Measurements from ENCODE around the gene KIRREL3. TPM values are rescaled to one million over a fixed set of nuclear protein-coding genes. Genes with fewer than 3 reads are reported as not detected.

The KIRREL3 gene
- polyA plus RNA-seq, 1 donor, result 0.49 TPM

DNA sequence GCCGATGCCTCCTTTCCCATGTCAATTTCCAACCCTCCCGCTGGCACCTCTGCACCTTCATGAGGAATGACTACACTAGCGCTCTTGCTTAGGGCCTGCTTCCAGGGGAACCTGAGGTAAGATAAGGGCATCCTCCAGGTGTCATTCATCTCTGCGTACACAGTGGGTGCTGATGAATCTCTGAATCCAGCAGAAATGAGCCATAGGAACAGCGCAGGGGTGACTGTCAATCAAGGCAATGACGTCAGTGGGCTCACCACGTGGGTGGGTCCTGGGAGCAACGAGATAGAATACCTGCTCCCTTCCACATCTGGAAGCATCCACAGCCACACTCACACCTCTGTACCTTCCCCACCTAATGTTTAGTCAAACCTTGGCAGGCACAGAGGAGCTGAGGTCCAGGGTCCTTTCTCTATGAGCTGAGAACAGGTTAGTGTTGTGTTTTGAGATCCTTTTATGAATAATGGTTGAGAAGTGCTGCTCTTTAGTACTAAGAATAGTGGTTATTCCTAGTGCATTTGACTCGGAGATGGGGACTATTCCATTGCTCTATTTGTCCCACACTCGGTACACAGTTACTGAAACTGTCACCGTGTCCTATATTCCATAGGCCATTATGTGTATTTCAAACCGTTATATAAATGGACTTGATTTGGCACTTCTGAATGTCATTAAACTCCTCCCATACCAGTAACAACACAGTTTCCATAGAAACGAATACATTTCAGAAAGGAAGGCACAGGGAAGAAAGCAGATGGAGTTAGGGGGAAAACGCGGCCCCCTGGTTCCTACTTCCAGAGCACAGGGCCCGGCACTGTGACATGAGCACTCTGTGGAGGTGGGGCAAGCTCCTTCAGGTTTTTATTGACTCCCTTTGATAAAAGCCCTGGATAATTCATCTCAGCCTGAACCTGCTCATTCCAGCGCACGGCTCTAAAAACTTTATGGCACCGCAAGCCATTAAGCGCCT is 451.7 kb downstream of the KIRREL3 start:
- DNase-seq, result no peak

DNA sequence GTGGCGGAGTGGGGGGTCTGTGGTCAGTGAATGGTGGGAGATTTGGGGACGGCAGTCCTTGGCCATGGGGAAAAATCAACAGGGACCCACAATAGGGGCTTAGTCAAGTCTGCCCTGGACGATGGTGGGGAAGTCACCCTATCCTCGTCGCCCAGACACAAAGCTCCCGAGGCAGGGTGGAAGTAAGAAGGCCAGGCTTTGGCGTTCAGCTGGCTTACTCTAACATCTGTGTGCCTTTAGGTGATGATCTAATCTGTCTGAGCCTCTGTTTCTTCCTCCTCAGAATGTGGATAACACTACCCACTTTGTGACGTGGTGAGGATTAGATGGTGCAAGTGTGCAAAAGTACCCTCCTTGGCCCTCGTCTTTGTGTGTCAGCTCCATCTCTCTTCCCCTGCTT is 452.9 kb downstream of the KIRREL3 start:
- DNase-seq, result no peak

DNA sequence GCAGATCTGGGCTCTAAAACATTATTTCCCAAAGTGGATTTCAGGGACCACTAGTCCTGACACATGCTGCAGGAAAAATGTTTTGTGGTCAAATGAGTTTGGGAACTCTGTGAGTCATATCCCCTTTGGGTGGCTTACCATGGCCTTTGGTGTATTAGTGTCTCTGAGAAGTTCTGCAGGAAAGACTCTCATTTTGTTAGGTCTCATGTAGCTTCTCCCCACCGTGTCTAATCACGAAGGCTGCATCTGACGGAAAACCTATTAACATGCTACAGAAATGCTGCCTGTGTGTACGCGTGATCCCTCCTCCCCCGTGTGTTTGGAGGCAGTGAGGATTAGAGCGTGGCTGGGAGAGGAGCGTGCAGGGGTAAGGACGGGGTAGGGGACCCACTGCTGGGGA is 453.4 kb downstream of the KIRREL3 start:
- no peak for DNase-seq

DNA sequence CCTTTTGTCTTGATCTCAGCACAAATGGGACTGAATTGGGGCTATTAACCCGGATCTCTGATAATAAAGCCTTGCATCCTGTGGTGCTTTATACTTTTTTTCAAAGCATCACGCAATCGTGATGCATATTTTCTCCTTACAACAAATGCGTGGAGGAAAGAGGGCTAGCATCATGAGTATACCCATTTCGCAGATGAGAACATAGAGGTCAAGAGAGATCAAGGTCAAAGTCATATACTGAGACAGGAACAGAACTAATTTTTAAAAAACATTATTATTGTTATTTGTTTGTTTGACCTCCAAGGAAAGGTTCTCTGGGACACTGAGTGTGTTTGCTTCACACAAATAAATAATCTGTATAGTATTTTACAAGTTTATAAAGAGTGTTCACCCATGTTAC is 453.9 kb downstream of the KIRREL3 start:
- no peak for DNase-seq

DNA sequence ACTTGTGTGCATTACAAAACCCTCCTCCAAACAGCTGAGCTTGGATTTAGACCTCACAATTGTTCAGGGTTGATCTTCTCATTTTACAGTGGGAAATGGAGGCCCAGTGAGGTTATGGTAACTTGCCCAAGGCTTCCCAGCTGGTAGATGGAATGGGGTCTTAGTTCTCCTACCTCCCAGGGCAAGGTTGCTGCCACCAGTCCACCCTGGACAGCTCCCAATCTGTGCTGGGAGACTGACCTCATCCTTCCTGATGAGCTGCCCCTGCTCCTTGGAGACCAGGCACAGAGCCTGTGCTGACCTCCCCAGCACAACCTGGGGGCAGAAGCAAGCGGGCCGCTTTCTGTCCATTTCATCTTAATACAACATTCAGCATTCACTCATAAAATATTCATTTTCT is 454.4 kb downstream of the KIRREL3 start:
- no peak for DNase-seq

DNA sequence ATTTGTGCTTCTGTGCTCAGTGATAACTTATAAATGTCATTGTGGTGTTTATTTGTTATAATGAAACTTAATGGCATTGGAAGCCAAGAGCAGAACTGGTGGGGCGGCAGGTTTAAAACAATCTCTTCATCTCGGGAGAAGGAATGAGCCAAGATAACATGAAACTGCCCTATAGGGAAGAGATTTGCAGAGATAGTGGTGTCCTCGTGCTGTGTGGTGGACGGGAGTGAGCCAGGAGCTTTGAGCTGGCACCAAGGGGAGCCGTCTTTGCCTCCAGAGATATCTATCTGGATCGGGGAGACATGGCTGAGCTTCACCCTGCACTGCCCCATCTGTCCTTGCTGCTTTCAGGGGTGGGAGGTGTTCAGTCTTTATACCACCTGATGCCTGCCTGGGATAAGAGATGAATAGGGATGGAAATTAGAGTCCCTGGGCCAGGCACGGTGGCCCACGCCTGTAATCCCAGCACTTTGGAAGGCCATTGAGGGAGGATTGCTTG is 455.5 kb downstream of the KIRREL3 start:
- no peak for DNase-seq

DNA sequence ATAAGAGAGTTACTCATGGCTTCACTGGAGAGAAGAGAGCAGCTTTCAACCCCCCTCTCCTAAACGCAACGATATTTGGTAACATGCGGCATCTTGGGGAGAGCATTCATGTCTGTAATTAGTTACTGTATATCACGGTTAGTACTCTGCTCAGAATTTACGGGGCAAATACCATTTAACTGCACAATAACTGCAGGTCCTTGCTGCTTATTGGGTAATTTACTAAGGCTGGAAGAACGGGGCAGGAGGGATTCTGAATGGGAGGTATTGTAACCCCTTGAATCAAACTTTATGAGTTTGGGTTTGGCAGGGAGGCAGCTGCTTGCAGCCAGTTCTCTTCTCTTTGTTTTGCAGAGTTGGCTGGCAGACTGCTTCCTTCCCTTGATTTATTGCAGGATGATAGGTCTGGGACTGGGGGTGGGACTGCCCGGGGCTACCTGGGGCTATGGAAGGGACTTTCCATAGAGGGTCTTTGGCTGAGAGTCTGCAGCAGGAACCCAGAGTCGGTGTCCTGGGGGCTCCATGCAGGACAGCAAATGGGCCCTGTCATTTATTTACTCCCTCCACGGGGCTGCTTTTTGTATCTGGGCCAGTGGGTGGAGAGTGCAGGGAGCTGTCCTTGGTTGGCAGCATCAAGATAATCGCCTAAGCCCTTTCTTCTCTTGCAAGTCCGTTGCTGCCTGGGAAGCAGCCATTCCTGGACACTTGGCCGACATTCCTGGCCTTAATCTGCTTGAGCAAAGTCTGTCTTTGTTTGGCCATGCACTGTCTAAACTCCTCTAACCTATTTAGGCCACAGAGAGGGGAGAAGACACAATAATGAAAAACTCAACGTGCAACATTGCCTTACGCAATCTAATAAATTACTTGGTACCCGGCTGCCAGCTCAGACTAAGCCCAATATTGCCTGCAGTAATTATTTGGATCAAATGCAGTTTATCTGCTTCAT is 456.2 kb downstream of the KIRREL3 start:
- peak; percentile 26 for DNase-seq

DNA sequence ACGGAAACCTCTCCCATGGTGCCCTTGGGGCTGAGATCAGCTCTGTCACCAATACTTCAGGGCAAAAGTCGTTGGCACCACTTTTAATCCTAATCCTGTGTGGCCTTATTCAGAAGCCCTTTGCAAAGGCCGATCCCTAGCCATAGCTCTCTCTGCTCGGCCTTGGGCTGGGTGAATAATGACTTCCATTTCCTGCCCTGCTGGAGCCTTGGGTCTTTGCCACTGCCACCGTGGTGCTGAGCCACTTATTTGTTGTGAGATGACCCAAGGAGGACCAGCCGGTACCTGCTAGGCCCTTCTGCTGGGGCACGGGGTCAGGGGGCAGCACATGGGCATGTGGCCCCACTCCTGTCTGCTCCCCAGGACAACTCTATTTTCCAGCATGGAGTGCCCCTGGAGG is 456.9 kb downstream of the KIRREL3 start:
- DNase-seq, result no peak

DNA sequence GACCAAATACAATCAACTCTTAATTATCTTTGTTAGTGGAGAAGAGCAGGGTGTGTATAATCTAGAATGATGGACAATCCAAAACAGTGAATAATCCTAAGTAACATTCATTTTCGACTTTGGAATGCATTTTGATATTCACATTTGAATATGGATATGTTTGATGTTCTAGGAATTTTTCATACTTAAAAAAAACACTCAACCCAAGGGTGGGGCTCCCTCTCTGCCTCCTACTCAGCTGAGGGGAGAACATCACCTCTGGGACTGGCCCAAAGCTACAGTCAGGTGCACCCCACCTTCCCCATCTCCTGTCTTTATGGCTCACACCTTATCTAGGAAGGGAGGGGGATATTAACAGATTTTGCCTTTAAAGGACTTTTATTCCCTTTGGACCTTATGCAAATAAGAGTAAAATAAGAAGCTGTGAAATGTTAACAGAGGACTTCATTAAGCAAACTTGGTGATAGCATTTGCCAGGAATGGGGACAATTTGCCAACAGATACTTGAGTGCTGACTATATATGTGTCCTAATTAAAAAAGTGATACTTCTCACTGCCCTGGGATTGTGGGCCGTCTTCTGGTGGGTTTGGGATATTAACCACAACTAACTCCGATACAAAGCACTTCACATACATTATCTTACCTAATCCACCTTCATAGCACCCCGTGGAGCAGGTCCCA is 458.1 kb downstream of the KIRREL3 start:
- no peak for DNase-seq

DNA sequence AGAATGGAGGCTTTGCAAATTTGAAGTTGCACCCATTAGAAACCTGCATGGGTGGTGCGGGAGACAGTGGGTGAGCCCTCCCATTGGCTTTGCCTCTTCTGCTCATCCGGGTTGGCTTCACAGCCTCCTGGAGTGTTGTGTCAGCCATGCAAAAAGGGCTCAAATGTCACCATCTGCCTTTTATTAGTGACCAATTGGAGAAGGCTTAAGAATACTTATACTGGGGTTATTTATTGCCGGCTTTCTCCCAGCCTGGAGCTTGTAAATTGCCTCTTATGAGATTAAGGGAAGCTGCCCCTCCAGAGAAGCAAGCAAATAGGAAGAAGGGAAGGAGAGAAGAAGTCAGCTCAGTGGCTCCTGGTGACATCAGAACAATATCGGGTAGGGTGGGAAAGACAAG is 462.5 kb downstream of the KIRREL3 start:
- no peak for DNase-seq

DNA sequence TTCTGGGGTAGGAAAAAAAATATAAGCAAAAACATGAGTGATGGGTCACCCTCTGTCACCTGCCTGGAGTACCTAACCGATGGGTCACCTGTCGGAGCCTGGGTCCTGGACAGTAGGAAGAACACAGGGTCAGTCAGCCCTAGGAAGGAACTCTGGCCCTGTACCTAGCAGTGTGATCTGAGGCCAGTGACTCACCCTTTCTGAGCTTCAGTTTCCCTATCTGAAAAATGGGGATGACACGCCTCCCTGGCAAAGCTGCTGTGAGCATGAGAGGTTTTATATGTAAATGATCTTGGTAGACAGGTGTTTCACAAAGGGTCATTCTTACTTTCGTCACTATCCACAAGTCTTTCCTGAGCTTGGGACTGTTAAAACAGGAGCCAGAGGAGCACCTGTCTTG is 463.1 kb downstream of the KIRREL3 start:
- DNase-seq, result no peak

DNA sequence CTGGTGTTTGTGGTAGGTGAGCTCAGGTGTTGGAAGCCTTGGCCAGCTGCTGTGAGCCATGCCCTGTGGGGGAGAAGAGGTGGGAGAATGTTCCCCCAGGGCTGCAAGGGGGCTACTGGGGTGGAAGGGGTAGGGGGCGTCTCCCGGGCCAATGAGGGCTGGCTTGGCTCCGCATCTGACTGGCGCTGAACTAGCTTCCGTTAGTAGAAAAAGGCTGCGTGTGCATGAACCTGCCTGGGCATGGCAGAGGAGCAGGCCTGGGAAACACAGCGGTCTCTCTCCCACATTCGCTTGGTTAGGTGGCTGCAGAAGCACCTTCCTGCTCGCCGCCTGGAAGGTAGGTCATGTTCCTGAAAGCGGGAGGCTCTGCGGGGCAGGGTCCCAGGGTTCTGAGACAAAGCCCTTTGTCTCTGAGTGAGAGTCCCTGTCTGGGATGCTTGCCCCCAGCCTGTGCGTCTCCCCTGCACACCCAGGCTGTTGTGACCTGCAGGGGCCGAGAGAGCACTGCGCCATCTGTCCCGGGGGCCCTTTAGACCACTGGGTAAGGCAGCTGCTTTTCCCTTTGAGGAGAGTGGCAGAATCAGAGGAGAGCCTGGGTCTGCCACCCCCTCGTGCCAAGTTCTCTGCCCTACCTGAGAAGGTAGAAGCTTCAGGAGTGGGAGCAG is 466.3 kb downstream of the KIRREL3 start:
- DNase-seq, result no peak

DNA sequence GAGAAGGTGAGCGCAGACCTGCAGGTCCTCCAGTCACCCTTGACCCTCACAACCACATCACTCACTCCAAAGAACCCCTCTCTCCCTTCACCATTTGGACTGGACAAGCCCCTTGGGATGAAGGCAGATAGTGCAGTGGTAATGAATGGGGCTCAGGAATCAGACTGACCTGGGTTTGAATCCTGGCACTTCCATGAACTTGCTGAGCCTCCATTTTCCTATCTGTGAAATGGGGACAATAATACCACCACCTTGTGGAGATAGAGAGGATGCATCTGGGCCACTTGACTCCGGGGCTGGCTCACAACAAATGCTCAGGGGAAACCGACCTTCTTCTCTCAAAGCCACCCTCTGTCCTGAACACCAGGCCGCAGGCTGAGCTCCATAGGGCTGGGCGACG is 467.0 kb downstream of the KIRREL3 start:
- DNase-seq, result no peak

DNA sequence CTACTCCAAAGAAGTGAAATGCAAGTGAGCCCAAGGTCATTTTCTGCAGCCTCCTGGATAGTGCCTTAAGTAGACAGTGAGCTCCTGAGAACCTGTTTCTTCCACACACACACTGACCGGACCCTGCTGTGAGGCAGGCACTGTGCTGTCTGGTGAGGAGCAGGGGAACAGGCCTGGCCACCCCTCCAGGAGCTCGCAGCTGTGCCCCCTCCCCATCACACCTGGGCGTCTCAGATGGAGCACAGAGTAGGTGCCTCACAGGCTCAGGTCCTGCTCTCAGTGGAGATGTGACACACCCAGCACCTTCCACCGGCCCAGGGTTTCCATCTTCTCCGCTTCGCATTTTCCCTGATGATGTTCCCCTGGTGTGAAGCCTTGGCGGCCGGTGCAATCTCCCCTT is 470.2 kb downstream of the KIRREL3 start:
- DNase-seq, result no peak

DNA sequence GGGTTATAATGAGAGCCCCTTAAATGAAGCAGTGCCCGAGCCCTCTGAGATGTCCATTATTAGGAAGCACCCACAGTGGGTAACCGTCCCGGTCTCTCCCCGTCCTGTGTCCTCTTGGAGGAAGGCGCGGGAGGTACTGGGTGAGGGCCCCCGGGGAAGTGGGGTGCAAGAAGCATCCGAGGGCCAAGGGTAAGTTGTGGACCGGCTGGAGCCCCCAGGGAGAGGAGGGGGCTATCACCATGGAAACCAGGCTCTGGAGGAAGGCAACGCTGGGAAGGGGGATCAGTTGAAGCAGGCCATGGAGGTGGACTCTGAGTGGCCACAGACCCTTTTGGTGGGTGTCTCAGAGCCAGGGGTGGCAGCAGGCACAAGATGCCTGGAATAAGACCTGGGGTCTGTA is 471.5 kb downstream of the KIRREL3 start:
- no peak for DNase-seq

DNA sequence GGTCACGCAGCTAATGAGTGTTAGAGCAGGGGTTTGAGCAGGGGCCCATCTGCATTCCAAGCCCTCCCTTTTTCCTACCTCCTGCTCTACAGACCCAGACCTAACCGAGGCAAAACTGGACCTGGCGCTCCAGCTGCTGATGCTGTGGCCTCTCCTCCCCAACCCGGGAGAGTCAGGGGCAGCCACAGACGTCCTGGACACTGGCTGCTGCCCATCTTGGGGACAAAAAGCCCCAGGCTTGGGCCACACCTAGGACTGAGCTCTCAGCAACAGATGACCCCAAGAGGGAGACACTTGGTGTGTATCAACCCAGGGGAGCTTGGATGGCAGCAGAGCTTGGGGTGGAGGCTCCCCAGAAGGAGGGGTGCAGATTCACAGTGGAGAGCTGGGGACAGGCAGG is 472.5 kb downstream of the KIRREL3 start:
- DNase-seq, result no peak

DNA sequence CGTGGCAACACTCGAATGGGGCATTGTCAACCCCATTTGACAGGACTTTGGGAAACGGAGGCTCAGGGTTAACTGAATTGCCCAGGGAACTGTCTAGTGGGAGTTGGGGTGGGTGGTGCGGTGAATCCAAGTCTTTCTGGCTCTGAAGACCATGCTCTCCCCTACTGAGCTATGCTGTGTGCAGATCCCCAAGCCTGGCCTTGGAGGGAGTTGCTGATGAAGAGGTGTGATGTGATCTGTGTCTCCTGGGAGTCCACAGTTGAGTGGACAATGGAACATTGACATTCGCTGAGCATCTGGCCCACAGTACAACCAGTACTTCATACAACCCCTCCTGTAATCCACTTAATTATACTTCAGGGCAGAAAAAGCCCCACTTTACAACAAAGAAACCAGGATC is 472.9 kb downstream of the KIRREL3 start:
- DNase-seq, result no peak

DNA sequence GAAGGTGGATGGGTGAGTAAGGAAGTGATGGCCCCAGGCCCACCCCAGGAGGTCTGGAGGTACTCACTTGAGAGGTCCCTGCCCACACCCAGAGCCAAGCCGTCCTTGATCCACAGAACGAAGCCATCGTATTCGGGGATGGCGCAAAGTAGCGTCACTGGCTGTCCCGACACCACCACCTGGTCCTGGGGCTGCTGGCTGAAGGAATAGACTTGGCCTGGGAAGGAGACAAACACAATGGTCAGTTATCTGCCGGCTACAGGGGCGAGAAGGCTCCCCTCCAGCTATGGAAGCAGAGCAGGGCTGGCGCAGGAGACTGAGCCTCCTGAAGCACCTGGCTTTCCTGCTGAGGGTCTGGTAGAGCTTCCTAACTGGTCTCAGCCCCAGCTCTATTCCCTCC is 474.1 kb downstream of the KIRREL3 start:
- DNase-seq, result no peak

DNA sequence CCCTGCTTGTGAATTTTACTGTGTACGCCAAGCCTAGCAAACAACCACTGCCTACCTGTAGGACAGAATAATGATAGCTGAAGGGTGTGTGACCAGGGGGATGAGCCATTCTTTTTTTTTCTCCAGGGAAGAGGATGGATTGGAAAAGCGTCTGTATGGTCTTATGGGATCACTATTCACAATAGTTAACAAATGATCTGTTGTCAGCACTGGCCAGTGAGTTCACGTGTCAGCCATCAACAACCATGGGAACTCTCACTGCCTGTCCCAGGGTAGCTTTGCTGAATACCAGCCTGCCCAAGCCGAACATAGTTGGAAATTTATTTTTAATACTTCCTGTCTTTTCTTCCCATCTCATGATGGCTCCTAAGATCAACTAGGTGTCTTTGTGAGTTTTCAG is 474.9 kb downstream of the KIRREL3 start:
- no peak for DNase-seq

DNA sequence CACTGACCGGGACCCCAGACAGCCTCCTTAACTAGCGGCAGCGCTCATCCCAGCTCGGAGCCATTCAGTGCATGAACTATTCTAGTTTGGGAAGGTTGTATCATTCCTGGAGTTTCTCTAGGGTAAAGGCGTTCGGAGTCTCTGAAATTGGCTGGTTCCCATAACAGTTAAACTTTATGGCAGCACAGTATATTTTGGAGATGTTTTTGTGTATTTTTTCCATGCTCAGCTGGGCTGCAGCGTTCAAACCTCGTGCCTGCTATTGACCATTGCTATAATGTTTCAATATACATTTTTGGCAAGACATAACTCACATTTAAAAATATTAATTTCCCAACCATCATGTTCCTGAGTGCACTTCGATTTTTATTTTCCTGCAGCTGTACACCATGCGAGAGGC is 475.4 kb downstream of the KIRREL3 start:
- peak; percentile 29 for DNase-seq

DNA sequence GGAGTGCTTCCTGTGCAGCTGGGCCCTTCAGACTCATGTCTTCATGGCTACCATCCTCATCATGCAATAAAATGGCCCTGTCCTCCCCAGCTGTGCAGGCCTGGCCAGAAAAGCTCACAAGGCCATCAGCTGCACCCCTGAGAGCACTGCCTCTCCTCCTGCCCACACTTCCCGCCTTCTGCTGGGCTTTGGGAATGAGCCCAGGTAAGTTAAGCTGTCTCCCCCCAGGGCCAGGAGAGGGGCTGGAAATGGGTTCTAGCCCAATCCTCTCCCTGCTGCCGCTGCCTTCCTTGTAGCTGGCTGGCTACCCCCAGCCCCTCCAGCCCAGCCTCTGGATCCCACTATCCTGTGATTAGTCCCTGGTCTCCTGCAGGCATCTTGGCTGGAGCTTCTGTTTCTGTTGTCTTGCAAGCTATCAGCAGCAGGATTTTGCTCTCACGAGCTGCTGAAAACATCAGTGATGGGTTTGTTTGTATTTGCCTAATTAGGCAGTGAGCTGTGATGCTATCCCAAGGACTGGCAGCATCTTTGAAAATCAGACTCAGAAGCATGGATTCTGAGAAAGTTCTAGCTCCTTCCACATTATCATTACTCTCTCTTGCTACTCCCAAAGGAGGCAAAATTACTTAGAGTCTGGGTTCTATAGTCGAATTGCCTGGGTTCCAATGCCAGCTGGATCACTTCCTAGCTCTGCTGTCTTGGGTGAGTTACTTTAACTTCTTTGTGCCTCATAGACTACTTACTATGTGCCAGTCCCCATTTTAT is 476.9 kb downstream of the KIRREL3 start:
- DNase-seq, result no peak

Measured in hindlimb muscle (tissue), 1 donor.